ENCODE results near the gene MMP14.

Gene MMP14

DNA sequence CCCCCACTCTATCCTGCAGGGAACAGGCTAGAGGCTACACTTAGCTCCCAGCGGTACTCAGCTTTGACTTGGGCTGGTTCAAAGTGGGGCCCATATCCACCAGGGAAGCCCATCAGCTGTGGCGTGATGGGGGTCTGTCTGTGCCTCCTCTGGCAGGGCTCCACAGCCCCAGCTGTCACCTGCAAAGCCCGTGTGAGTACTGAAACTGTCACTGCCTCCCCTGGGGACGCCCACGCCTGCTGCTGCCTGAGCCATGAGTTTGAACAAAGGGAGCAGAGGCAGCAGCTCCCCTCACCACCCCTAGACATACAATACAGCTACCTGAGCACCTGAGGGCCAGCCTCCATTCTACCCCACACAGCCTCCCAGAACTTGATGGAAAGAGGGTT, 51.6 kb downstream of the MMP14 start:
- no peak for TF ChIP-seq GATA3 (IDR thresholded peaks at IDR 0.05; ENCODE audit: low read depth, low read length)

DNA sequence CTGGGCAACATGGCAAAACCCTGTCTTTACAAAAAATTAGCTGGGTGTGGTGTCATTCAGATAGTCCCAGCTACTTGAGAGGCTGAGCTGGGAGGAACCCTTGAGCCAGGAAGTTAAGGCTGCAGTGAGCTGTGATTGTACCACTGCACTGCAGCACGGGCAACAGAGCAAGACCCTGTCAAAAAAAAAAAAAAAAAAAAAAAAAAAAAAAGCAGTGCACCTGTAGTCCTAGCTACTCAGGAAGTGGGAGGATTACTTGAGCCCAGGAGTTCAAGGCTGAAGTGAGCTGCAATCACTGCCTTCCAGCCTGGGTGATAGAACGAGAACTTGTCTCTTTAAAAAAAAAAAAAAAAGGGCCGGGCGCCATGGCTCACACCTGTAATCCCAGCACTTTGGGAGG, 52.3 kb downstream of the MMP14 start:
- TF ChIP-seq GATA2 (IDR thresholded peaks at IDR 0.05; ENCODE audit: low read depth, low read length) (no peak), GATA3 (IDR thresholded peaks at IDR 0.05; ENCODE audit: low read depth, low read length) (no peak)

- no peak for TF ChIP-seq GATA3 (IDR thresholded peaks at IDR 0.05; ENCODE audit: low read depth, low read length)
- no peak for TF ChIP-seq GATA2 (IDR thresholded peaks at IDR 0.05; ENCODE audit: low read depth, low read length)
Measured at GRCh38 chr14:22890416-22890815, 54.0 kb downstream of the MMP14 start.

DNA sequence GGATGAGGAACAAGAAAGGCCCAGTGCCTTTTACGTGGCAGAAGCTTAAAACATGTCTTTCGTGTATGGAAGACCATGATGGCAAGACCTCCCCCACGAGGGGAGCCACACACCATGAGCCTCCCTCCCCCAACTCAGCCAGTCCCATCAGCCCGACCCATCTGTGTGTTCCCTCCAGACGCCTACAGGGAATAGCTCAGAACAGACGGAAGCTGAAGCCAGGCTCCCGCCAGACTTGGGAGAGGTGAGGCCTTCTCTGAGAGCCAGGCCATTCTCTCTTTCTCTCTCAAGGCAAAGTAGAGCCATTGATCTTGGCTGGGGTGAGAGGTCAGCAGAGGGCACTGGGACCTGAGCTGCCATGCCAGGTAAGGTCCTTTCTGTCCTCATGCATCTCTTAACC, 56.1 kb downstream of the MMP14 start:
- no peak for TF ChIP-seq GATA2 (IDR thresholded peaks at IDR 0.05; ENCODE audit: low read depth, low read length)
- TF ChIP-seq GATA3 (IDR thresholded peaks at IDR 0.05; ENCODE audit: low read depth, low read length) = no peak

- no peak for TF ChIP-seq GATA2 (IDR thresholded peaks at IDR 0.05; ENCODE audit: low read depth, low read length)
- no peak for TF ChIP-seq GATA3 (IDR thresholded peaks at IDR 0.05; ENCODE audit: low read depth, low read length)
Measured at GRCh38 chr14:22893706-22894105, 57.3 kb downstream of the MMP14 start.

DNA sequence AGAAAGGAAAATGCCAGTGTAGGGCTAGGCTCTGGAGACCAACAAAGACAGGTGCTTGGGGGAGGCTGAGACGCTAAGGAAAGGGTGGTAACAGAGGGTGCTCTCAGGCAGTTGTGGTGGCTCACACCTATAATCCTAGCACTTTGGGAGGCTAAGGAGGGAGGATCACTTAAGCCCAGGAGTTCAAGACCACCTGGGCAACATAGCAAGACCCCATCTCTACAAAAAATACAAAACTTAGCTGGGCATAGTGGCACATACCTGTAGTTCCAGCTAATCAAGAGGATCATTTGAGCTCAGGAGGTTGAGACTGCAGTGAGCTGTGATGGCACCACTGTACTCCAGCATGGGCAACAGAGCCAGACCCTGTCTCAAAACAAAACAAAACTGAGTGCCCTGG, 59.0 kb downstream of the MMP14 start:
- TF ChIP-seq GATA2 (IDR thresholded peaks at IDR 0.05; ENCODE audit: low read depth, low read length) = no peak
- TF ChIP-seq GATA3 (IDR thresholded peaks at IDR 0.05; ENCODE audit: low read depth, low read length) = no peak

- TF ChIP-seq GATA3 (IDR thresholded peaks at IDR 0.05; ENCODE audit: low read depth, low read length) (no peak), GATA2 (IDR thresholded peaks at IDR 0.05; ENCODE audit: low read depth, low read length) (no peak)
Measured at GRCh38 chr14:22896356-22896755, 60.0 kb downstream of the MMP14 start.

DNA sequence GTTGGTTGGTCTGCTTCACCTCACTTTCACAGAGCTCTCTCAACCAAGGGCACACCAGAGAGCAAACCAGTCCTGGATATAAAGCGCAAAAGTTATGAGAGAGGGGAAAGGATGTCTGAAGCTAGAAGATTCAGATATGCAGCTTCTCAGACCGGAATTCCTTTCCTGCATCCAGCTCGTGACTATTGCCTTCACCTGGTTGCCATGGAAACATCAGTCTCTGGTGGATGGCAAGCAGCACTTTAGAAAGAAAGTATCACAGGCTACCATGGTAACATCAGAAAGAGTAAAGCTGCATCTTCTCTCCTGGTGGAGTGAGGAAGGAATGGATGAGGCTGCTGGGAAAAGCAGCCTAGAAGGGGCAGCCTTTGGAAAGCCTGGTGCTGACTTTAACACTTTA, 60.4 kb downstream of the MMP14 start:
- TF ChIP-seq GATA3 (IDR thresholded peaks at IDR 0.05; ENCODE audit: low read depth, low read length) = no peak
- no peak for TF ChIP-seq GATA2 (IDR thresholded peaks at IDR 0.05; ENCODE audit: low read depth, low read length)

DNA sequence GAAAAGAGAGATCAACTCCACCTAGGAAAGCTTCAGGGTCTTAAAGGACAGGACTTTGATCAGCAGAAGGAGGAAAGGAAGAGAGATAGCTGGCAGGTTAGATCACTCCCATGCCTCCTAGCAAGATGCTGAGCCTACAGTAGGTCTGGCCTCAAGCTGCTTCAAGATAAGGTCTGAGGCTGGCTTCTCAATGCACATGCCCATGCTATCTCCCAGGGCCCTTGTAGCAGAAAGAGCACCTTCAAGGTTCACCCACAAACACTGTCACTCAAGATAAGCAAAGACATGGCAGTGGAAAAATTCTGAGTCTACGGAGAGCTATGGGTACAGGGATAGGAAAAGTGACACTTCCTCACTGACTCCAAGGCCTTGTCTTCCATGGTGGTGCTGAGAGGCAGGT, 61.0 kb downstream of the MMP14 start:
- TF ChIP-seq GATA2 (IDR thresholded peaks at IDR 0.05; ENCODE audit: low read depth, low read length) (no peak), GATA3 (IDR thresholded peaks at IDR 0.05; ENCODE audit: low read depth, low read length) (no peak)
